NCI-H524 (cell line): Measurements from ENCODE around the gene PDIA4.
"Not testable (repeated sequence)": the region's sequence is repeated elsewhere in the genome, so short reads cannot be mapped to it uniquely, and the experiment has no call there.

Experiments
- DNase-seq, 2 experiments: peaks; one replicate each; lab custom pipeline; 2025; lab: John Stamatoyannopoulos, UW

The PDIA4 gene

DNA sequence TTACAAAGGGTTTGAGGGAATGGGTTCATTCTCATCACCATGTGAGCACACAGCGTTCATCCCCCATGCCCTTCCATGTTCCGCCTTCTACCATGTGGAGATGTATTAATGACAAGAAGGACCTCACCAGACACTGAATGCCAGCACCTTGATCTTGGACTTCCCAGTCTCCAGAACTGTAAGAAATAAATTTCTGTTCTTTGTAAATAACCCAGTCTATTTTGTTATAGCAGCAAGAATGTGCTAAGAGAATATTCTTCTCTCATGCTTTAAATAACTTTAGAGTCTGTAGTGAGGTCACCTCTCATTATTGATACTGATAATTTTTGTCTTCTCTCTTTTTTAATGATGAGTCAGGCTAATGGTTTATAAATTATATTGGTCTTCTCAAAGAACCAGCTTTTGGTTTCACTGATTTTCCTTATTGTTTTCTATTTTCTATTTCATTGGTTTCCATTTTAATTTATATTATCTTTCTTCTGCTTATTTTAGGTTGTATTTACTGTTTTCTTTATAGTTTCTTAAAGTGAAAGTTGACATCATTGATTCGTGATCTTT lies 3.1 kb upstream of the PDIA4 start:
- no peak for DNase-seq

DNA sequence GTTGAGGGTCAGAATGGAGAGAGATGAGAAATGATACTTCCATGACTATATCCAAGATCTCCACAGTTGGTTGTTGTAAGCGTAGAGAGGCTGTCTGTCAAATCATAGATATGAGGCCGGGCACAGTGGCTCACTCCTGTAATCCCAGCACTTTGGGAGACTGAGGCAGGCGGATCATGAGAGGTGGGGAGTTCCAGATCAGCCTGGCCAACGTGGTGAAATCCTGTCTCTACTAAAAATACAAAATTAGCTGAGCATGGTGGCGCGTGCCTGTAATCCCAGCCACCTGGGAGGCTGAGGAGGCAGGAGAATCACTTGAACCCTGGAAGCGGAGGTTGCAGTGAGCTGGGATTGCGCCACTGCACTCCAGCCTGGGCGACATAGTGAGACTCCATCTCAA lies 2.1 kb upstream of the PDIA4 start:
- not testable (repeated sequence) for DNase-seq

DNA sequence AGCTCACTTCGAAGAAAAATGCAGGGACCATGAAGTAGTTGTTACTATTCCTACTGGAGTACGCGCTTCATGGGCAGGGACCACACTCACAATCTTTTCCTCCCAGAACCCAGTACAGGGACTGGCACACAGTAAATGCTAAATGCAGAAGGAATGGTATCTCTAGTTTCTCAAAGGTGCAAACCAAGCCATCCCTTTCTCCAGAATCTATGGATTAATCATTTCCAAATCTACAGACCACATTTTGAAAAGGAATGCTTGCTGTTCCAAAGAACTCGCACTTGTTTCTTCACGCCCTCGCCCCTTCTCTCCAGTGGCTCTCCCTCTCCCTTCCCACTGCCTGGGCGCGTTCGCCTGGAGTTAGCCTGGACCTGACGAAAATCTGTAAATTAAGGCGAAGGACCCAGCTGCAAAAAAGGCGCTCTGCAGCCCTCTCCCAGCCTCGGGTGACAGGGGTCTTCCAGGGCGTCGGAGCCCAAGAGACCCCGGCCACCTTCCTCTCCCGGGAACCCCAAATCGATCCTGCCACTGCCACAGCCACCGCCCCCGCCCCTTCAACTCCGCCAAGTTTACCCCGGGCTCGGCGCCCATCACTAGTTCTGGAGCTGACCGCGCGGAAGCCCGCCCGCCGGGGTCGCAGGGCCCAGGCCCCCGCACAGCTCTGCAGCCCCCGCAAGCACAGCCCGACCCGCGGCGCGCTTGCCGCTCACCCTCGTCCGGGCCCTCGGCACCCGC lies 527 bp downstream of the PDIA4 start:
- DNase-seq: no peak

DNA sequence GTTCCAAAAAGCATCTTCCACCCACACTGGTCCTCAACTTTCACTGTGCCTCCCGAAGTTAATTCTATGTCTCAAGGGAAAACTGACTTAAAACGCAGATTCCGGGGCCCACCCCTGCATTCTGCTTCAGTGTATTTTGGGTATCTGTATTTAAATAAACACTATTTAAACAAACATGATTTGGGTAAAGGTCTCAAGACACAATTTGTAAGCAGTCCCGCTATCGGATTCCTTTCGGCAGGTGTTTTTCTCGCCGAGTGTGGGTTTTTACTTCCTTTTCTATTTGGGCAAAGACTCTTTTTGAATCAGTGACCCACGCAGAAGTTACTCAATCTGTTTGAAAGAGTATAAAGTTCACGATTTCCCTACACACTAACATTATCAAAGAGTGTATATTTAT lies 1.2 kb downstream of the PDIA4 start:
- no peak for DNase-seq

DNA sequence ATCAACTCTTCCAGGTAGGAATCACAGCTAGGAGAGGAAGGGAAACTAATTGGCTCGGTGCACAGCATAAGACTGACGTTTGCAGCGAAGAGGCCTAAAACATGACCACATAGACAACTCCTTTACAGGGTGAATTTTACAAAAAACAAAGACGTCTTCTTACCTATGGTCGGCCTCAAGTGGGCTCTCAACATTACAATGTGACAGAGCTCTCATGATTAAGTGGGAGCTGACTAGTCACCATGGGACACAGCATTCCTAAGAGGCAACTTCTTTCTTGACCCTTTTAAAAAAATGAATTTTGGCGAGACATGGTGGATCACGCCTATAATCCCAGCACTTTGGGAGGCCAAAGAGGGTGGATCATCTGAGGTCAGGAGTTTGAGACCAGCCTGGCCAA lies 4.6 kb downstream of the PDIA4 start:
- DNase-seq: no peak

DNA sequence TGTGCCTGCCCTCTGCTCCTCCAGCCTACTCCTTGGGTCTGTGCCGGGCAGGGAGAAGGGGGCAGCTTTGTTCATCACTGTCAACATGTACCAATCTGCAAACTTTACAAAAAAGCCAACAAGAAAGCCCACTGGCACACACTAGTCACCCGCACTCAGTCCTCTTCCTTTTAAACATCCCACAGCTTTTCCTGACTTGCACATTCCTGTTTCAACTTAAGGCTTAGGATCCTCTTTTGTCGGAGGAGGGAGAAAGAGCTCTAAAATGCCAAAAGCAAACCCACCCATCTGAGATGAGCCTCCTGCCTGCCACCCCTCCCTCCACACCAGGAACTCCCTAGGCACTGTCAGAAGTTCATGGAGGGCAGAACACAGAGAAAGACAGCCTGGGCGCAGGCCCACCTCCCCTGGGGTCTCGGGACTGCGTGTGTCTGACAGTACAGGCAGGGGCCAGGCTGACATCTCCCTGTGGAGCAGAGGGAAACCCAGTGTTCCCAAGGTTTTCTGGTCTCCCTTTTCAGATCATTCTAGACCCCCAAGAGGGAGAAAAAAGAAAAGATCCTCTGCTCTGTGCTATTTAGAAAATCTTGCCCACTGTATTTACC lies 5.4 kb downstream of the PDIA4 start:
- DNase-seq: no peak

DNA sequence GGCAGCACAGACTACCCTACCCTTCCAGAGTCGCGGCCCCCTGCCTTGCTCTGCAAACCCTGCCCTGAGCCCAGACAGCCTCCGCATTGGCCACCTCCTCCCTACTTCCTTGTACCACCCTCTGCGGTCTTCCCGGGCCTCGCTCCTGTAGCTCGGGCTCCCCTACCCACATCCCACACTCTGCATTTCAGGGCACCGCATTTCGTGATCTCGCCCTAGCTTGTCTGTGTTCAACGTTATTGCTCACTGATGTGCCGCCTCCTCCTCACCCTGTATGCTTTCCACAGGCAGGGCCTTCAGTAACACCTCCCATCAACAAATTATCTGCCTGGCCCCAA lies 6.6 kb downstream of the PDIA4 start:
- no peak for DNase-seq

DNA sequence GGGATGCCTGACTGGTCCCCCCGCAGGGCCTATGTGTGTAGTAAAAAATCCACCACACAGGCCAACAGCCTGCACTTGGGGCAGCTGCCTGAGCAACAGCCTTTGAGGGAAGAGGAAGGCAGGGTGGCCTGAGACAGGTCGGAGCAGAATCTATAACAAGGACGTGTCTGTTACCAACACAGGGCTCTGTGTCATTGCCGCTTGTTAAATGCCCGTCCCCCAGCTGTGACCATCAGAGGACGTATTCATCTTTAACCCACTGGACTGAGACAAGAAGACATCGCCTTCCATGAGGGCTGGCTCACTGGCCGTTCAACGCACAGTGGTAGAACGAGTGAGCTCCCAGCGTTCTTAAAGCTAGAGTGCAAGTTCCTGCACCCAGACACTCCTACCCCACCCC lies 7.8 kb downstream of the PDIA4 start:
- DNase-seq: no peak

DNA sequence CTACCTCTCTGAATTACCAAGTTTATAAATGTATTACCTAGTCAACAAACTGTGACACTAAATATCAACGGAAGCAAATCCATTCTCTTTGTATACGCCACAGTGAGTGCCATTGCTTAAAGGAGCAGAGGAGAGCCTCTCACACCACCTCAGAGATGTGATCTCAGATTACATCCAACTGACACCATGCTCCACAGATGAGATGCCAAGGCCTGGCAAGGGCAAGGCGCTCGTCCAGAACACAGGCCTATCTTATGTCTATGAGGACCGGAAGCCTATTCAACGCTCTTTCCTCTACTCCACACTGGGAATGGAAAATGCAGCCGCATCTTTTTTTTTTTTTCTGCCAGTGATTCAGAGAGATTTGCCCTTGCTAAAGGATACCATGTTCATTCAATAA lies 11.4 kb downstream of the PDIA4 start:
- no peak for DNase-seq

DNA sequence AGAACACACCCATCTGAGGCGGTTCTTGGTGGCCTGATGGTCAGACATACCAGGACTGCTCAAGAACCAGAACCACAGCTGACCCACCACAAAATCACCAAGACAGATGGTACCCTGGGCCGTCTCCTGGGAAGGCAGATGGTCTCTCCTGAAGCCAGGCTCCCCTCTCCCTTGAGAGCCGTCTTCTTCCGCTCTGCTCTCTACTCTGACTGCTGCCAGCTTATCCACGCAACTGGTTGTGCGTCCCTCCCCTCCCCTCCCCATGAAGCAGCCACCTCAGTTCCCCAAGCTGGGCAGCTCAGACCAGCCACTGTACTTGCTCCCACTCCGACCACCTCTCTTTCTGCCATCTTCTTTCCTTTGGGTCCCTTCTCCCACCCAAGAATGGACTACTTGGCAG lies 14.0 kb downstream of the PDIA4 start:
- peak in 1 of 2 experiments; percentile 13 for DNase-seq

DNA sequence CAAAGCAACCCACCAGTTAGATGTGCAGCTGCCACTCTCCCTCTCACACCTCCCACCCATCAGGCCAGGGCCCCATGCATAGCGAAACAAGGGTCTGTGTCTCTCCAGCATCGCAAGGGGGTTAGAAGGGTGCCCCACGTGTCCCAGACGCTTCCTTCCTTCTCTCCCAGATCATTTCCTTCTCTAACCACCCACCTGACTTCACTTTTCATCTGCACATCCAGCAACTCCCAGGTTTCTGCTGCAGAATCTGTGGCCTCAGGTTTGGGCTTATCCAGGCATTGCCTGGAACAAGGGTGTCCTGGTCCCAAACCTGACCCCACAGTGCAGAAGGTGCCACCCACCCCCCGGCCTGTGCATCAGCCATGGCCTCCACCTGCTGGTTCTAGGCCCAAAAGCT lies 14.4 kb downstream of the PDIA4 start:
- DNase-seq: no peak

DNA sequence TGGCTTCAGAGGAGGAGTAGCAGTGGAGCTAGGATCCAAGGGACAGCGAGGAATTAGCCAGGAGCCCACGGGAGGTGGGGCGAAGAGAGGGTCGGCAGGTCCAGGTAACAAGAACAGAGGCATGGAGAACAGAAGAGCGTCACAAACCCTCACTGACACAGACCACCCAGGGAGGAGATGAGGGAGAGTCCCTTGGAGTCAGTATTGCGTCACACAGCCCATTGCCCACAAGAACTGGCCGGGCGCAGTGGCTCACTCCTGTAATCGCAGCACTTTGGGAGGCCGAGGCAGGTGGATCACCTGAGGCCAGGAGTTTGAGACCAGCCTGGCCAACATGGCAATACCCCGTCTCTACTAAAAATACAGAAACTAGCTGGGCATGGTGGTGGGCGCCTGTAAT lies 15.6 kb downstream of the PDIA4 start:
- not testable (repeated sequence) for DNase-seq

DNA sequence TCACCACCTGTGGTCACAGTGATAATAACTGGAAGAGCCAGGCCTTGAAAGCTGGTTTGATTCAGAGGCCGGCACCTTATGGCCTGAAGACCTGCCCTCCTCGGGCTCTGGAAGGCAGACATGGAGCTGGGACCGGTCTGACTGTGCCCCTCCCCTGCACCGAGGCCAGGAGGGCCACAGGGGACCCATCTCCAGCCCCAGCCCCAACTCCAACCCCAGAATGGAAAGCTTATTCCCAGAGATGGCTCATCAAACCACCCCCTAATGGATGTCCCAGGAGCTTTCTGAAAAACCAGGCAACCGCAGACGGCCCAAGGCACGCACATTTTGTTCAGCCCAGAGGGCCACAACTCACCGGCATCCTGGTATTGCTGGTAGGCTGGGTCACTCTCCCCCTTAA lies 16.8 kb downstream of the PDIA4 start:
- no peak for DNase-seq

DNA sequence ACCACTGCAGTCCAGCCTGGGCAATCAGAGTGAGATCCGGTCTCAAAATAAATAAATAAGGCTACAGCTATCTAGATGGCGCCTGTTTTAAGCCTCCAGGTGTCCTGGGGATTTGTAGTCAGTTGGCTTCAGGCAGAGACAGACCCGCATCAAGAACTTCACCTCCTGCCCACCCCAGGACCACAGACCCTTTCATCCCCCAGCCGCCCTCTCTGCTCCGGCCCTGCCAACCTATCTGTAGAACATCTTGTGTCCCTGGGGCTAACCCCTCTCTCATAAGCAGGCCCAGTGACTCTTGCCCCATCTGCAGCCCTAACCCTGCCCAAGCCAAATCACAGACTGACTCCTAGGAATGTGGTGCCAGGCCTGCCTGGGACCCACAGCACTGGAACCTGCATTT lies 17.9 kb downstream of the PDIA4 start:
- DNase-seq: no peak

DNA sequence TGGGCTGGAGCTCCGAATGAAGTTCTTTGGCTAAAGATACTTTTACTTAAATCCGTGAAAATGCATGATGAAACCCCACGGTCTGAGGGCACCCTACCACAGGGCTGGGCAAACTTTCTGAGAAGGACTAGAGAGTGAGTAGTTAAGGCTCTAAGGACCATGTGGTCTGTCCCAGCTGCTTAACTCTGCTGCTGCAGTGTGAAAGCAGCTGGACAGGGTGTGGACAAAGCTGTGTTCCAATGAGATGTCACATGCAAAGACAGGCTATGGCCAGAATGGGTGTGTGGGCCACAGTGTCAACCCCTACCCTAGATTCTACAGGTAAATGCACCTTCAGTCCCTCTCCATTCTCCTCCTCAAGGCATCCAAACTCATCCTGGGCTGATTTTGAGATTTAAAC lies 18.8 kb downstream of the PDIA4 start:
- DNase-seq: no peak

DNA sequence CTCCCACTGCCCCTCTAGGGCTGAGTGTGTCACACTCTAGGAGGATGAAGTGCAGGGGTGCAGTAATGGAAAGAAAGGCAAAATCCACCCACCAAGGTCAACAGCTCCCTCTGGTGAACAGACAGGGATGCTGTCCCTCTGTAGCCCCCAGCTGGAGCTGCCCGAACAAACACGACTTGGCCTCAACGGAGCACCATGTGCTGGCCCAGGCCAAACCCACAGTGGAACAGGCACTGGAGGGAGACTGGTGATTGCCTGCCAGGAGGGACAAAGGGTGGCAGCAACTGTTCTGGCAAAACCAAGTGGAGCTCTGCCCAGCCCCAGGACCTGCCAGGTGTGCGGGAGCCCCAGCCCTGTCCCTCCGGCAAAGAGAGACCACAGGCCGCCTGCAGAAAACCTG lies 20.7 kb downstream of the PDIA4 start:
- no peak for DNase-seq

DNA sequence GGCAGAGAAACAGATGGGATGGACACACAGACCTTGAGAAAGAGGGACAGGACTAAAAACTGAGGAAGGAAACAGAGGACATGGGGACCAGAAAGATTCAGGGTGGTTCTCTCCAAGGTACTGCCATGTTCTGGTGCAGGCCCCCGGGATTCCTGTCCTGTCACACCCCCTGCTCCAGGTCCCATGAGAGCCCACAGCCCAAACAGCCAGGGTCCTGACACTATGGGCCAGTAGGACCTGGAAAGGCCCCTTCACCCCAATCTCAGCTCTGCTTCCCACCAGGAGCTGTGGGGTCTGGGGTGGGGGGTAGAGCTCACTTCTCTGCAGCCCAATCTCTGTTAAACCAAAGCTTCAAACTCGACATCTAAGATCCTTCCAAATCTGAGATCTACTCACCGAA lies 21.2 kb downstream of the PDIA4 start:
- DNase-seq: no peak

DNA sequence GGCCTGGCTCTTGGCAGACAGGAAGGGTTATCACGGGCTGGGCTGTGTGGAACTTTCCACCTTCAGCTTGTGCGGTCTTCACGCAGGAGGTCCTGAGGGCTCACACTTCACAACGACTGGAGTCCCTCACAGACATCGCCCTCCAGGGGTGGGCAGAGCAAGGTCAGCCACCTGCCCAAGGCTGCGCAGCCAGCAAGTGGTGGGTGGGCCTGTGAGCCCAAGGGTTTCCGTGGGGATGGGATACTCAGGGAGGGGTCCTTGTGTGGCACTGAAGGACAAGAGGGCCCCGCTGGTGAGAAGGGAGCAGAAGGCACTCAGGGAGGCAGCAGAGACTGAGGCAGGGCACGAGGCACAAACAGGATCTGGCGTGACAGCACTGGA lies 22.0 kb downstream of the PDIA4 start:
- no peak for DNase-seq

DNA sequence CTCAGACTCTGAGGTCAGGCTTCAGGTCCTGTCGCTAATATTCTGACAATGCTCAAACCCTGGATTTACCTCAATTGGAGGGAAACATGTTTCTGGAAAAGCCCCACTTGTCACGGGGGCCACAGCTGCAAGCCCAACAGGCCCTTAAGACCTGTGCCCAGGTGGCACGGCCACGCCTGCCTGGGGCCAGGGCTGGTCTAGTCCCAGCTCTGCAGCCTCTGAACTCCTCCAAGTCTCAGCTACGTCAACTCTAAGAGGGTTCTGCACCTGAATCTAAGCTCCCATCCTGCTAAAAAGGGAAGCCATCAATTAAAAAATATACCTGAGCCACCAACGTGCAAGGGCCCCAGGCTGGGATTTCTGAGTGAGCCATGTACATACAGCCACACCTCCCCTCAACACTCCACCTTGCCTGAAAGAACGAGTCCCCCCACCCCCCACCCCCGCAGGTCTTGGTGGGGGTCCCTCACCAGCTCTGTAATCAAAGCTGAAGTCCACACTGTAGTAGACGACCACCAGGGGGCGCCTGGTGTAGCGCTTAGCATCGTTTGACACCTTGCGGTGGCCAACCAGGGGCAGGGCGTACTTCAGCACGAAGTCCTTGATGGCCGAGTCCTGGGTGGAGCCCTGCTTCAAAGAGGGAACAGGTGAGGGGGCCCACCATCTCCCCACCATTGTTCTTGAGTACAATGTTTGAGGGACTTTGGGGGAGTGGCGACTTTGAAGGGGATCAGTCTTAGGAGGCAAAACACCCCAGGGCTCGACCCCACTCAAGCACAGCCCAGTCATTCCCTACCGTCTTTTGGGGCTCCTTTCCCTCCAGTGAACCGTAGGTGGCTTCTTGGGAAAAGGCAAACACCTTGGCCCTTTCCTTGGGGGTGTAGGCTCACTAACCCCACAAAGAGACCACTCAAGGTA lies 22.6 kb downstream of the PDIA4 start:
- peak in 1 of 2 experiments; percentile 60 for DNase-seq

DNA sequence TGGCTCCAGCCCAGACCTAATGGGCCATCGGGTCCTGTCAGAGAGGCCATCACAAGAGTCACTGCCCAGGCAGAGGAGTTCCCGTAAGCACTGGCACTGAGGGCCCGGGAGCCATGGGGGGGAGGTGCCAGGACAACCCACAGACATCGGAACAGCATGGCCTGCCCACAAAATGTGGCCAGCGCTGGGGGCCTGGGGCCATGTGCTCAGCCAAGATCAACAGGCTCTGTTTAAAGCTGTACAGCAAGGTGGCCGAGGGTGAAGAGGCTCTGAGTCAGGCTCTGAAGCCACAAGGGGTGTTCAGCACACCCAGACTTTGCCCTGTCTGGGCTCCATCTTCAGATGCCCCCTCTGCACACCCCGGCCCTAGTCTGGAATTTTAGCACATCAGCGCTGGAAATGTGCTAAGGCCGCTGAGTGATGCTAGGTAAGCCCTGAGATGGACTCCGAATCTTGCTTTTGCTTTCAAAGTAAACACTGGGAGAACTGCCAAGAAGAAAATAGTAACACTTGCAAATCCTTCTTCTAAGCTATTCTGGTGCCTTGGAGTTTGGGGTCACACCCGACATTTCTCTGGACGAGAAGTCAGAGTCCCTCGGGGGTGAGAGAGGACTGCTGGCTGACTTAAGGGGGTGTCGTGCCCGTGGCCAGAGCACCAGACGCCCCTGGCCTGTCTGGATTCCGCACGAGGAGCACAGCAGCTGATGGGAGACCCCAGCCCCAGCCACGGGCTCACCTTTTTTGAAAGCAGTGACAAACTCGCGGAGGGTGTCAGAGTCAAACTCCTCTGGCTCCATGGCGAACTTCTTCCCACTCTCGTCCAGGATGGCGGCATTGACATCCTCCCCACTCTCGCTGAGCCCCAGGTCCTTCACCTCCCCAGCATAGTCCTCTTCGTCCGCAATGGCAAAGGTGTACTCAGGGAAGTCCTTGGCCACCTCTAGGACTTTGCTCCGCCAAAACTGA lies 23.6 kb downstream of the PDIA4 start:
- DNase-seq: no peak

DNA sequence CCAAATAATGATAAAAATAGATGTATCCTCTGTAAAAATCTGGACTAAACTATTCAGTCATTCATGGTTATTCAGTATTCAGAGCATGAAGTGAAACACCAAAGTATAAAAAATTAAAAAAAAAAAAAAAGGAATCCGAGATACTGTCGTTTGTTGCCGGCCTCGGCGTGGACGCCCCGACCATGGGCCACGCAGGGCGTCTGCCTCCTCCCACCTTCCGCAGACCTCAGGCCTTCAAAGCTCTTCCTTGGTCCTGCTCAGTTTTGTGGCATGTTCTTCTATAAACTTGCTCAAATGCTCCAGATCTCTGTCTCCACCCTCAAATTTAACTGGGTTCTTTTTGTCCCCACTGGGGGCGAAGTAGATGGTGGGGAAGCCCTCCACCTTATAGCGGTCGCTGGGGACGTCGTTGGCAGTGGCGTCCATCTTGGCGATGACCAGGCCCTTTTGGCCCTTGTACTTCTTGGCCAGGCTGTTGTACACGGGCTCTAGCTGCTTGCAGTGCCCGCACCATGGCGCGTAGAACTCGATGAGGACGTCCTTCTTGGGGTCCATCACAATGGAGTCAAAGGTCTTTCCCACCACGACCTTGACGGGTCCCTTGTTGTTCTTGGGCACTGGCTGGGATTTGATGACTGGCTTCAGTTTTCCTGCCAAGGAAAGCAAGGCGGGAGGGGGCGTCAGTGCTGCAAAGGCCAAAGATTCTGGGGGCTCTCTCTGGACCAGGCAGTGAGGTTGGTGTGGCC lies 24.6 kb downstream of the PDIA4 start:
- DNase-seq: no peak
